Mesenchymal stem cell (in vitro differentiated cells and primary cell): ENCODE data around the gene KCND2.

Experiments
- DNase-seq: peaks from one replicate; pipeline ENCODE4 v3.0.0-alpha.2; 2013
- H2AFZ ChIP-seq: one replicate; pipeline ENCODE4 v1.6.1; 2013; ENCODE audit warnings: low read depth, mild to moderate bottlenecking, control low read depth, inconsistent platforms, low read length, moderate library complexity
- H2AK5ac ChIP-seq: 2 replicates; pipeline ENCODE4 v1.6.1; 2013; ENCODE audit warnings: low read length, moderate library complexity, mild to moderate bottlenecking, inconsistent platforms; ENCODE audit not compliant: severe bottlenecking
- H2BK120ac ChIP-seq: one replicate; pipeline ENCODE4 v1.6.1; 2013; ENCODE audit warnings: low read depth, mild to moderate bottlenecking, inconsistent platforms, low read length, moderate library complexity
- H2BK12ac ChIP-seq, 2 experiments: one replicate each; pipeline ENCODE4 v1.6.1; 2013; ENCODE audit warnings: inconsistent platforms in 2 of 2, low read length in 2 of 2, mild to moderate bottlenecking in 2 of 2, moderate library complexity in 2 of 2, control low read depth in 1 of 2
- H2BK15ac ChIP-seq: one replicate; pipeline ENCODE4 v1.6.1; 2013; ENCODE audit warnings: mild to moderate bottlenecking, low read depth, inconsistent platforms; ENCODE audit not compliant: poor library complexity, severe bottlenecking
- H2BK5ac ChIP-seq: 2 replicates; pipeline ENCODE4 v1.6.1; 2013; ENCODE audit warnings: low read depth, mild to moderate bottlenecking, low read length, control low read depth, inconsistent platforms; ENCODE audit not compliant: poor library complexity, severe bottlenecking
- H3K14ac ChIP-seq, 2 experiments: one replicate each; pipeline ENCODE4 v1.6.1; 2013; ENCODE audit warnings: inconsistent platforms in 2 of 2, low read length in 2 of 2, control low read depth in 1 of 2, mild to moderate bottlenecking in 1 of 2, moderate library complexity in 1 of 2
- H3K18ac ChIP-seq, 2 experiments: one replicate each; pipeline ENCODE4 v1.6.1; 2013; ENCODE audit warnings: inconsistent platforms in 2 of 2, low read length in 2 of 2, control low read depth in 1 of 2, low read depth in 1 of 2, mild to moderate bottlenecking in 1 of 2
- H3K23ac ChIP-seq, 2 experiments: one replicate each; pipeline ENCODE4 v1.6.1; 2013; ENCODE audit warnings: inconsistent platforms in 2 of 2, low read length in 2 of 2, mild to moderate bottlenecking in 2 of 2, moderate library complexity in 2 of 2, control low read depth in 1 of 2
- H3K27ac ChIP-seq: 2 replicates; pipeline ENCODE4 v1.5.1; 2013; ENCODE audit warnings: mild to moderate bottlenecking, moderate library complexity, low read length, control low read depth, inconsistent platforms; ENCODE audit not compliant: poor library complexity, severe bottlenecking
- H3K27me3 ChIP-seq, 2 experiments: 2 replicates each; pipeline versions ENCODE4 v1.6.1 to v1.7.0; 2013; ENCODE audit warnings: low read length in 2 of 2, mild to moderate bottlenecking in 2 of 2, moderate library complexity in 2 of 2, control low read depth in 1 of 2, inconsistent platforms in 1 of 2; ENCODE audit not compliant: control insufficient read depth in 1 of 2, insufficient read depth in 1 of 2
- H3K36me3 ChIP-seq, 2 experiments: 2 replicates each; pipeline versions ENCODE4 v1.6.1 to v1.7.0; 2013; ENCODE audit warnings: low read length in 2 of 2, control low read depth in 1 of 2, inconsistent platforms in 1 of 2, low read depth in 1 of 2, mild to moderate bottlenecking in 1 of 2; ENCODE audit not compliant: insufficient read depth in 2 of 2, control insufficient read depth in 1 of 2
- H3K4ac ChIP-seq, 2 experiments: one replicate each; pipeline ENCODE4 v1.6.1; 2013; ENCODE audit warnings: inconsistent platforms in 2 of 2, low read length in 2 of 2, mild to moderate bottlenecking in 2 of 2, moderate library complexity in 2 of 2, control low read depth in 1 of 2, low read depth in 1 of 2
- H3K4me1 ChIP-seq: 2 replicates; pipeline ENCODE4 v1.6.1; 2013; ENCODE audit warnings: low read depth, low read length, control low read depth; ENCODE audit not compliant: control insufficient read depth, insufficient read depth
- H3K4me2 ChIP-seq: 2 replicates; pipeline ENCODE4 v1.6.1; 2013; ENCODE audit warnings: low read length, mild to moderate bottlenecking, inconsistent platforms; ENCODE audit not compliant: poor library complexity, severe bottlenecking
- H3K4me3 ChIP-seq, 2 experiments: 2 replicates each; pipeline versions ENCODE4 v1.5.1 to v1.7.0; 2013; ENCODE audit warnings: low read length in 2 of 2, mild to moderate bottlenecking in 2 of 2, control low read depth in 1 of 2, low read depth in 1 of 2; ENCODE audit not compliant: insufficient read depth in 1 of 2
- H3K79me1 ChIP-seq: replicated peaks from 2 replicates; pipeline ENCODE4 v1.6.1; 2013; ENCODE audit warnings: mild to moderate bottlenecking, control low read depth, low read length, inconsistent platforms; ENCODE audit not compliant: poor library complexity, severe bottlenecking
- H3K9ac ChIP-seq: 2 replicates; pipeline ENCODE4 v1.7.0; 2013; ENCODE audit warnings: mild to moderate bottlenecking, low read length, moderate library complexity
- H3K9me3 ChIP-seq: 2 replicates; pipeline ENCODE4 v1.7.0; 2013; ENCODE audit warnings: mild to moderate bottlenecking, low read length; ENCODE audit not compliant: control insufficient read depth
- H4K8ac ChIP-seq: one replicate; pipeline ENCODE4 v1.6.1; 2013; ENCODE audit warnings: inconsistent platforms, mild to moderate bottlenecking, low read length, moderate library complexity
- H4K91ac ChIP-seq: one replicate; pipeline ENCODE4 v1.6.1; 2013; ENCODE audit warnings: mild to moderate bottlenecking, low read length, inconsistent platforms
- WGBS: methylation state at CpG from one replicate; pipeline ENCODE4 v1.1.7; 2013; ENCODE audit warnings: mixed read lengths; 5-methylcytosine and 5-hydroxymethylcytosine counted together

Gene KCND2

GRCh38 chr7:120444650-120445049, 171.7 kb downstream of the KCND2 start:
- H3K18ac ChIP-seq: no peak overlapping the region
- H3K36me3 ChIP-seq: no peaks in the 10 kb centered on the region

GRCh38 chr7:120445276-120445675, 172.3 kb downstream of the KCND2 start:
- H4K91ac ChIP-seq: no peak overlapping the region
- WGBS: no CpG with 5 or more reads among the region's 2 CpGs
- H3K4me2 ChIP-seq: no peak overlapping the region
- no peaks in the 10 kb centered on the region for H3K36me3 ChIP-seq
- H3K27me3 ChIP-seq: no peaks in the 10 kb centered on the region
- H3K4me3 ChIP-seq: no peak overlapping the region
- no peak overlapping the region for H4K8ac ChIP-seq
- no peak overlapping the region for H3K18ac ChIP-seq
- no peak overlapping the region for H3K4ac ChIP-seq
- H2BK15ac ChIP-seq: no peak overlapping the region
- DNase-seq: no peak
- no peaks in the 10 kb centered on the region for H3K4me1 ChIP-seq
- H2BK5ac ChIP-seq: no peak overlapping the region
- no peak overlapping the region for H2BK12ac ChIP-seq
- H3K27ac ChIP-seq: no peak overlapping the region
- H3K79me1 ChIP-seq: no peaks in the 10 kb centered on the region
- H2BK120ac ChIP-seq: no peak overlapping the region
- H3K14ac ChIP-seq: no peak overlapping the region
- H3K9me3 ChIP-seq: no peaks in the 10 kb centered on the region
- no peak overlapping the region for H2AK5ac ChIP-seq
- H3K23ac ChIP-seq: no peak overlapping the region
- no peak overlapping the region for H2AFZ ChIP-seq
- H3K9ac ChIP-seq: no peak overlapping the region

More at GRCh38 chr7:120444650-120445049, 171.7 kb downstream of the KCND2 start:
- no peak overlapping the region for H3K14ac ChIP-seq
- H2BK5ac ChIP-seq: no peak overlapping the region
- H3K4me3 ChIP-seq: no peak overlapping the region
- H4K91ac ChIP-seq: no peak overlapping the region
- H3K79me1 ChIP-seq: no peaks in the 10 kb centered on the region
- no peak overlapping the region for H4K8ac ChIP-seq
- DNase-seq: no peak
- no peak overlapping the region for H2BK12ac ChIP-seq
- H3K4ac ChIP-seq: no peak overlapping the region
- H3K4me2 ChIP-seq: no peak overlapping the region
- no peaks in the 10 kb centered on the region for H3K27me3 ChIP-seq
- no peak overlapping the region for H2AK5ac ChIP-seq
- no peaks in the 10 kb centered on the region for H3K4me1 ChIP-seq
- WGBS: 71% methylated on average over 1 of the region's 1 CpG
- H2BK120ac ChIP-seq: no peak overlapping the region
- H3K9ac ChIP-seq: no peak overlapping the region
- H3K9me3 ChIP-seq: no peaks in the 10 kb centered on the region
- H3K23ac ChIP-seq: no peak overlapping the region
- no peak overlapping the region for H2BK15ac ChIP-seq
- no peak overlapping the region for H3K27ac ChIP-seq
- H2AFZ ChIP-seq: no peak overlapping the region

- Histone ChIP-seq H3K4me3 (no peak overlapping the region), H2BK15ac (no peak overlapping the region), H4K8ac (no peak overlapping the region), H2AK5ac (no peak overlapping the region), H2BK120ac (no peak overlapping the region), H3K18ac (no peak overlapping the region), H3K23ac (no peak overlapping the region), H3K4me2 (no peak overlapping the region), H3K9me3 (peaks cover 19% of the 10 kb centered on the region), H3K4ac (no peak overlapping the region), H2AFZ (no peak overlapping the region), H3K9ac (no peak overlapping the region), H3K4me1 (no peaks in the 10 kb centered on the region), H3K79me1 (no peaks in the 10 kb centered on the region), H4K91ac (no peak overlapping the region), H2BK5ac (no peak overlapping the region), H3K14ac (no peak overlapping the region), H3K36me3 (peaks cover 0 to 24% of the 10 kb centered on the region in 2 experiments), H3K27ac (no peak overlapping the region), H3K27me3 (no peaks in the 10 kb centered on the region), H2BK12ac (no peak overlapping the region)
- no peak for DNase-seq
- WGBS: 89% methylated on average over 7 of the region's 7 CpGs
Measured at GRCh38 chr7:120452665-120453064, 179.7 kb downstream of the KCND2 start.

- WGBS: 69% methylated on average over 1 of the region's 1 CpG
- DNase-seq: no peak
- H3K4me1 ChIP-seq: no peaks in the 10 kb centered on the region
- no peak overlapping the region for H2BK120ac ChIP-seq
- no peak overlapping the region for H4K91ac ChIP-seq
- H2BK15ac ChIP-seq: no peak overlapping the region
- no peak overlapping the region for H3K4me2 ChIP-seq
- H2AK5ac ChIP-seq: no peak overlapping the region
- no peak overlapping the region for H3K27ac ChIP-seq
- H4K8ac ChIP-seq: no peak overlapping the region
- no peak overlapping the region for H3K4me3 ChIP-seq
- H3K36me3 ChIP-seq: peaks cover 0 to 21% of the 10 kb centered on the region in 2 experiments
- no peak overlapping the region for H2BK5ac ChIP-seq
- no peaks in the 10 kb centered on the region for H3K27me3 ChIP-seq
- peaks cover 19% of the 10 kb centered on the region for H3K9me3 ChIP-seq
- no peaks in the 10 kb centered on the region for H3K79me1 ChIP-seq
- no peak overlapping the region for H3K4ac ChIP-seq
- H2AFZ ChIP-seq: no peak overlapping the region
- H3K23ac ChIP-seq: no peak overlapping the region
- no peak overlapping the region for H3K9ac ChIP-seq
- no peak overlapping the region for H3K18ac ChIP-seq
- H3K14ac ChIP-seq: no peak overlapping the region
- H2BK12ac ChIP-seq: no peak overlapping the region
Measured at GRCh38 chr7:120456699-120457098, 183.7 kb downstream of the KCND2 start.
